A549 treated with dexamethasone at 1 μM for 4 hours (cell line): ENCODE measurements around the gene CBR3. TPM values are rescaled to one million over a fixed set of nuclear protein-coding genes. Genes with fewer than 3 reads are reported as not detected.

Experiments used
- total RNA-seq: library from RNA; stranded (reverse); fragments of 200-300 nt; extraction: Qiagen RNA extraction; gene quantifications from 5 replicates; pipeline ENCODE4 v1.2.3, GENCODE V29; 2022

Gene CBR3
- total RNA-seq, result 9.7 to 10.5 TPM (median 10.4 TPM) in 5 replicates

GRCh38 chr21:36134803-36135390, at the start of gene CBR3:
Gene CBR3, plus strand, starts transcription at chr21:36135079. Its CDS starts 114 bp downstream, at chr21:36135193.

GRCh38 chr21:36156815-36157670, 22.2 kb downstream of the CBR3 start, which contains the start of gene DOP1B:
Gene DOP1B, plus strand, starts transcription at chr21:36156824. Its CDS starts 7,910 bp downstream, at chr21:36164734.

Other genes starting within 250 kb of the CBR3 start
- gene SETD4, start 74.6 kb upstream of the CBR3 start, total RNA-seq, result 8.6 to 10.7 TPM (median 9.2 TPM) in 5 replicates
- 130 to 160 TPM (median 156 TPM) in 5 replicates for gene CBR1, start 65.1 kb upstream of the CBR3 start, total RNA-seq
- gene DOP1B, start 21.7 kb downstream of the CBR3 start, total RNA-seq, result 3.1 to 5.0 TPM (median 3.6 TPM) in 5 replicates
- 5.8 to 8.4 TPM (median 6.9 TPM) in 5 replicates for gene MORC3, start 185.1 kb downstream of the CBR3 start, total RNA-seq